Nucleus accumbens (tissue), 56 donors: ENCODE measurements around the gene FABP7.
"Not testable (repeated sequence)": the region's sequence is repeated elsewhere in the genome, so short reads cannot be mapped to it uniquely, and the experiment has no call there.

Experiments used
- DNase-seq, 56 donors: peaks; one replicate each; lab custom pipeline; 2025; lab: John Stamatoyannopoulos, UW

The FABP7 gene

DNA sequence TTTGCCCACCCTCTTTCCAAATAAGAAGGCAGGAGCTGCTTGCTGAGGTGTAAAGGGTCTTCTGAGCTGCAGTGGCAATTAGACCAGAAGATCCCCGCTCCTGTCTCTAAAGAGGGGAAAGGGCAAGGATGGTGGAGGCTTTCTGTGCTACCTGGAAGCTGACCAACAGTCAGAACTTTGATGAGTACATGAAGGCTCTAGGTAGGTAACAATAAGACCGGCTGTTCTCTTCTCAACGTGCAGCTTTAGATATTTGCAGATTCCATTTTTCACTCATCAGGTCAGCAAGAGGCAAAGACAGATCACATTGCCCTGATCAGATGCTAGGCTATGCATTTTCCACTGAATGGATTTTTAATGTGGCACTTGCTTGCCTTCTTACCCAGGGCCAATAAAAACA is at the start of gene FABP7:
Gene FABP7 (plus strand): TSS at position 50 of the 400 bp plus-strand sequence. CDS start 79 bp downstream, at position 129.
- DNase-seq: peak in 1 of 56 donors; percentile 39

DNA sequence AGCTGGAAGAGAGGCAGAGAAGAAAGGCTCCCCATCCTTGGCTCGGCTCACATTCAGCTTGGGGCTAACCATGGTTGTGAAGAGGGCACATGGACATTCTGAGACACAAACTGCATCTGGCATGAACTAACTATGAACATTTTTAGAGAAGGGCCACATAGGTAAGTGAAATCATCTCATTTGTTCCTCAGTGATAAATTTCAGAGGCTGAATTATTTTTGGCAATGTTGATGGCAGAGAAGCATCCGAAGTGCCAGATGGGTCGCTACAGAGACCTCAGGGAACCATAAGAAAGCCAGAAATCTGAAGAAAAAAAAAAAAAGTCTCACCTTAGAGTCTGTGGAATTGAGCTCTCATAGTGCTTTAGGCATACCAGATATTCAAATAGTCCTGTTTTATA is 49.2 kb upstream of the FABP7 start:
- DNase-seq: no peak

DNA sequence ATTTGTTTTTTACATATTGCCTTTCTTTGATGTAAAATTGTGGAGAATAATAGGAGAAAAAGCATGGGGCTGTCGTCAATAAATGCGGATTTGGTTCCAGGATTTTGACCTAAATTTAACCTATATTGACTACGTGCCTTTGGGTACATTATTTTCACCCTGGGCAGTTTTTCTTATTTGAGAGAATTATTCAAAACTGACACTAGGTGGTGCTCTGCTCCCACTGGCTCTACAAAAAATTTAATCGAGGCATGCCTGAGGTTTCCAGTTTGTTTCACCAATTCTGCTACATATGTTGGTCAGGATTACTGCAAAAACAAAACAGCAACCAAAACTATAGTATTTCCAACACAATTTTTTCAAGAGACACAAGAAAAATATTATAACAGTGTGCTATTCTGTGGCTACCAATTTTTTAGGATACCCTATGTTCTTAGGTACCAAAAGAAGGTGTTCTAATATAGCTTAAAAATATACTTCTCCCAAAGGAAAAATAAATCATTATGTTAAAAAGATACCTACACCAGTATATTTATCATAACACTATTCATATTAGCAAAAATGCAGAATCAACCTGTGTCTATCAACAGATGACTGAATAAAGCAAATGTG is 48.6 kb upstream of the FABP7 start:
- peak in 3 of 56 donors; percentile 11 to 34 (median 32) for DNase-seq

- DNase-seq: no peak
Observed at GRCh38 chr6:122733259-122733658, 46.3 kb upstream of the FABP7 start.

DNA sequence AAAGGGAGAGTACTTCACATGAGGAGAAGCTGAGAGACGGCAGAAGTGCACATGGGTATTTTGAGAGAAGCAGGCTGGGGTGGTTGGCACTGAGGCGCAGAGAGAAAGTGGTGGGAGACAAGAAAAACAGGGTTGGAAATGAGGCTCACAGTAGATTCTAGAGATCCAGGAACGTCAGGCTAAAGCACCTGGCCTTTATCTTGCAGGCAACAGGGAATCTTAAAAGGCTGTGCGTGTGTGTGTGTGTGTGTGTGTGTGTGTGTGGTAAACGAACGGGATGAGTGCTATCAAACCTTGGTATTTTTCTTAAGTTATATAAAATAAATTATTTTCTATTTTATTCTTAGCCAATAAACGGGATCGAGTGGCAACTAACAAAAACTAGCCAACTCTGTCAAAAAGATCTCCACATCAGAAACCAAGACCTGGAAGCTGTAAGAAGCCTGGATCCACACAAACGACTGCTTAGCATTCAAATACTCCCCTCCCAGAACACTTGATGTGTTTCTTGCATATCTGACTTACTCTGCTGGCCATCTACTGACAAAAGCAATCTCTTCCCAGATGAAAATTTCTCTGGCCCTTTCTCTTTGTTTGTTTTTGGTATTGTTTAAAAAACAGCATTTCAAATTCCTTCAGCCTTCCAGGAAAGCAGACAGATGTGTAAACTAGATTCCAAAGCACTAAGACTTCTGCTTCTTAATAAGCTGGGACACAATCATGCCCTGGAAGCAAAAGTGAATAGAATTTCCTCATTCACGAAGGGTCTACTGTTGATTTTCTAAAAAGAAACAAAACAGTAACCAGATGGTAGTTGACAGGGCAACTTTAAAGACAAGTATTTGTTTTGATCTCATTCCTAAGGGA is 44.8 kb upstream of the FABP7 start:
- no peak for DNase-seq

DNA sequence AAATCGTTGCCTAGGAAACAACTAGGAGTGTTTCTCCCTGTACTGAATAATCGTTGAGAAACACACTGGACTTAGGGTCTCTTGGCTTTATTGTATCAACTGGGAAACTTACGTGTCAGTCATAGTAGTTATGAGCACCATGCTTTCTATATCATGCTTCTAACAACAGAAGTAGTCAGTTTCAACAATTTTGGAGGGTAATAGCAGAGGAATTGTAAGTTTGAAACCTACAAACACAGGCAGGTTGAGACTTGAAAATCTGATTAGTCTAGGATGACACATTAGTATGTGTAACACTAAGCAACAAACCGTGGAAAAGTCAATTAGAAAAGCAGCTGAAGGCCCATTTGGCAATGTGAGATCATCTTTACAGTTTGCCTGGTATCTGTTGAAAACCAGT is 43.9 kb upstream of the FABP7 start:
- DNase-seq: no peak

- DNase-seq: no peak
Observed at GRCh38 chr6:122736163-122736562, 43.4 kb upstream of the FABP7 start.

GRCh38 chr6:122736616-122737015 is 42.9 kb upstream of the FABP7 start:
- no peak for DNase-seq

DNA sequence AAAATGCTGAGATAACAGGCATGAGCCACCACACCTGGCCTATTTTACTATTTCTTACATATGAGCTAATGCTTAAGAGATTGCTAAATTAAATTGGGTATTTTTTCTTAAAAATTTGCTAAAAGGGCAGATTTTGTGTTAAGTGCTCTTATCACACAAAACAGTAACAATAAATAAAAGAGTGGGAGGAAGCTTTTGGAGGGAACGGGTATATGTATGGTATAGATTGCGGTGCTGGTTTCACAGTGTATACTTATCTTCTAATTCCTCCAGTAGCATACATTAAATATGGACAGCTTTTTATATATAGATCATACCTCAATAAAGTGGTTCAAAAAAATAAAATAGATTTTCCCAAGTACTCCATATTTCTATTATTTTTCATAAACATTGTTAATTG is 39.4 kb upstream of the FABP7 start:
- DNase-seq: no peak

- DNase-seq: no peak
Observed at GRCh38 chr6:122740936-122741335, 38.6 kb upstream of the FABP7 start.

DNA sequence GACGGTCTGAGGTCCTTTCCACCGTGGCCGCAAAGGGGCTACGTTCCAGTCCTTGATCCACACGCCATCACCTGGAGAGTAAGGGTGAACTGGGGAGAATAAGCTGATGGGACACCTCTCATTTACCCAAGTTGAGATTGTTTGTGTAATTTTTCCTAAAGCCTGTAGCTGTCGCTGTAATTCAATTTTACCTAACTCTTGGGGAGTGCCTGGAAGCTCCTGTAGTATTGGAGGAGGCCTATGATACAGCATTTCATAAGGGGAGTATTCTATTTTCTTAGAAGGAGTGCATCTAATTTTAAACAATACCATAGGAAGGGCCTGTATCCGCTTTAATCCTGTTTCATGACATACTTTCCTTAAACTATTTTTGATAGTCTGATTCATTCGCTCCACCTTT is 35.3 kb upstream of the FABP7 start:
- DNase-seq: not testable (repeated sequence)

DNA sequence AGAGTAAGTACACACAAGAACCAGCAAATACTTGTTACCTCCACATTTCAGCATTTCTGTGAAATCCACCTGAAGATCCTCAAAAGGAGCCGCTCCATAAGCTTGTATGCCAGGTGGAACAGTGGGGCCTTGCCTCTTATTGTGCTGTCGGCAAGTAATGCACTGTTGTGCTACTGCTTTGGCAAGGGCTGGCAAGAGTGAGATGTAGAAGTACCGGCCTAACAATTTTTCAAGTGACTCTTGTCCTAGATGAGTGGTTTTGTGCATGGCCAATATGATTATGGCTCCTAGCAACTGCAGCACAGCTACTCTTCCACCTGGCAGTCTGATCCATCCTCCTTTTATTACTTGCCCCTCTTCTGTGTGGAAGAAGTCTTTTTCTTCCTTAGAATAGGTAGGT is 34.7 kb upstream of the FABP7 start:
- DNase-seq: not testable (repeated sequence)

- DNase-seq: no peak
Observed at GRCh38 chr6:122746688-122747087, 32.8 kb upstream of the FABP7 start.

- no peak for DNase-seq
Observed at GRCh38 chr6:122747573-122747972, 31.9 kb upstream of the FABP7 start.

DNA sequence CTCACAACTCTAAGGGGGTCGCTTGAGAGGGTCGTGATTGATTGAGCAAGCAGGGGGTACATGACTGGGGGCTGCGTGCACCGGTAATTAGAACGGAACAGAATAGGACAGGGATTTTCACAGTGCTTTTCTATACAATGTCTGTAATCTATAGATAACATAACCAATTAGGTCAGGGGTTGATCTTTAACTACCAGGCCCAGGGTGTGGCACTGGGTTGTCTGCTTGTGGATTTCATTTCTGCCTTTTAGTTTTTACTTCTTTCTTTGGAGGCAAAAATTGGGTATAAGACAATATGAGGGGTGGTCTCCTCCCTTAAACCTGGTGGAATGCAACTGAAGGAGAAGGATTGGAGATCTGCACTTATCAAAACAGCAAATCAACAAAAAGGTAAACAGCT is 30.6 kb upstream of the FABP7 start:
- not testable (repeated sequence) for DNase-seq

GRCh38 chr6:122749451-122750050 is 30.0 kb upstream of the FABP7 start:
- DNase-seq: no peak

DNA sequence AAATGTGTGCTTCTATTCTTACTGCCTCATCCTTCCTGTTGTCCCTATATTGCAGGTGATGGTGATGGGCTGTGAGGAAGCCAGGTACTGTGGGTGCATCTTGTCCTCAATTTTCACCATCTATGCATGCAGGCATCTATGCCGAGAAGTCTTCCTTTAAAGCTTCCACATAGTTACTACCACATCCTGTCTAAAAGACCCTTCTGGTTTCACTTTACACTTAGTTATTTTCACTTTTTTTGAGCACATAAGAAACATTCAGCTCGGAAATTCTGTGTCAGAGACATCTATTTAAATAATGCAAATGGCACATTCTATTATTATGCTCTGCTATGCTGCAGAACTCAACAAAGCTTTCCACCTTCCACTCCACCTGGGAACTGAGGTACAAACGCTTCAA is 28.2 kb upstream of the FABP7 start:
- no peak for DNase-seq

GRCh38 chr6:122752459-122752858 is 27.1 kb upstream of the FABP7 start:
- no peak for DNase-seq

DNA sequence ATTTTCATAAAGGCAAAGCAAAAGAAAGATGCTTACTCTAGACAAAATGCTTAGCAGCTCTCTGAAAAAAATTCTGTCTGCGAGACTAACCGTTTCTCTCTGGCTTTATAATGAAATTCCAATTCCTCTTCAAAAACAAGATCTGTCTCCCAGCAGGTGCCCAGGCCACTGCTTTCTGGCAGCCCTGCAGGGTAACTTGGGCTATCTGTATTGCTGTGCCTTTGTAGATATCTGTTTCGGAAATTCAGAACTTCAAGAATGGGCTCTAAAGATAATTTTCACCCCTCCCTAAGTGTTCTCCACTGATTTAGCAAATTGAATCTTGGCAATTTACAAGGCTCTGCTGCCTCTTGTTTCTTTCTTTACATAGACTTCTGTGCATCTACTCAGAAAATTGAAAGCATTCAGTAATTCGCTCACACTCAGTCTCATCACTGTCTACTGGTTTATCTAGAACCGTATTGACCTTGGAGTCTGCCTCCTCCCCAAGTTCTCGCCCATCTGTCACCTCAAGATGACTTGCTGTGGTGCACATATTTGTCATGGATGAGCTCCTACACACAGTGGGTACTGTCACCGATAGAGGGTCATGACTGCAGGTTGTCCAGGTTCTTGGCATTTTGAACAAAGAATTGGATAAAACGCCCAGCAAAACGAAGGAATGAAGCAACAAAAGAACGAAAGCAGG is 26.4 kb upstream of the FABP7 start:
- DNase-seq: no peak

- peak in 8 of 56 donors; percentile 2 to 38 (median 24) for DNase-seq
Observed at GRCh38 chr6:122753688-122754056, 25.8 kb upstream of the FABP7 start.

DNA sequence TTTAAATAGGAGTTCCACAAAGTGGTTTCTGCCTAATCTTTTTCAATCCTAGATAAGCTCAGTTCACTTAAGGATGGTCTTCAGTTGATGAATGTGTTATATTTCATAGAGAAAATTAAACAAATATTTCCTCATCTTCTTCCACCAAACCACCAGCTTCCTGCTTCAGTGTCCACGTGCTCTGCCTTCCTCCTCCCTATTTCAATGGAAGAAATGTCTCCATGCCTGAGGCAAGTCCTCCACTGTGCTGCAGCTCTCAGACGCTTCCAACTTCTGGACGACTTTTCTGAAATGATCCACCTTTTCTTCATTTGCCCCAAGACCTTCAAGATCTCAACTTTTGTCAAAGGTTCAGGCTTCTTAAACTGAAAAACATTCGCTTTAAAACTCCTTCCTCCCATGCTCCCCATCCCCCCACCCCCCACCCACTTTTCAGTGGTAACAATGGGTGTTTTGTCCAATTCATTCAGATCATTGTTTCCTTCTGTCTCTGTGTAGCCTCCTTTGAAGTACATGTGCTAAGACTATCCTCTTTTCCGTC is 25.3 kb upstream of the FABP7 start:
- DNase-seq: no peak
